CD4-positive, alpha-beta T cell (primary cell): ENCODE results near the gene CDRT4. TPM values are rescaled to one million over a fixed set of nuclear protein-coding genes. Genes with fewer than 3 reads are reported as not detected.

Source experiments
- ATAC-seq: fragments of 200-7000 bp; cut with Tn5 transposase; one replicate; pipeline ENCODE4 v1.10.0; 2022; ENCODE audit warnings: mild to moderate bottlenecking; ENCODE audit not compliant: poor library complexity
- CTCF ChIA-PET: fragments of 350-600 bp; sonication (Branson Sonifier 250); formaldehyde crosslinking; loops from one replicate; lab custom pipeline; 2021; ENCODE audit warnings: antibody characterized with exemption, inconsistent platforms; lab: Charles Lee
- POLR2A ChIA-PET: fragments of 350-600 bp; sonication (Branson Sonifier 250); formaldehyde crosslinking; loops from one replicate; lab custom pipeline; 2021; ENCODE audit warnings: antibody characterized with exemption, inconsistent platforms; lab: Charles Lee
- DNase-seq, 14 experiments: peaks; one replicate each; pipeline ENCODE4 v3.0.0-alpha.2; 2013 to 2020; ENCODE audit warnings: mixed read lengths in 2 of 14
- H3K27ac ChIP-seq, 2 donors: one replicate each; pipeline versions ENCODE4 v1.5.1 to v1.7.0; 2013; ENCODE audit warnings: low read length in 2 of 2, low read depth in 1 of 2, mild to moderate bottlenecking in 1 of 2
- H3K27me3 ChIP-seq, 2 experiments: 1 replicate in 1 of 2; 2 replicates in 1 of 2; pipeline versions ENCODE4 v1.6.1 to v1.7.0; 2013; ENCODE audit warnings: low read length in 2 of 2, control low read depth in 1 of 2, mild to moderate bottlenecking in 1 of 2, moderate library complexity in 1 of 2; ENCODE audit not compliant: insufficient read depth in 2 of 2, control insufficient read depth in 1 of 2
- H3K36me3 ChIP-seq: one replicate; pipeline ENCODE4 v1.6.1; 2013; ENCODE audit warnings: low read length, control low read depth; ENCODE audit not compliant: insufficient read depth
- H3K4me1 ChIP-seq: one replicate; pipeline ENCODE4 v1.6.1; 2013; ENCODE audit warnings: low read length, control low read depth; ENCODE audit not compliant: insufficient read depth
- H3K4me3 ChIP-seq: one replicate; pipeline ENCODE4 v1.5.1; 2013; ENCODE audit warnings: mild to moderate bottlenecking, low read length, moderate library complexity
- H3K9me3 ChIP-seq, 2 experiments: 1 replicate in 1 of 2; 2 replicates in 1 of 2; pipeline versions ENCODE4 v1.6.1 to v1.7.0; 2013; ENCODE audit warnings: low read length in 2 of 2, mild to moderate bottlenecking in 2 of 2, control low read depth in 1 of 2, moderate library complexity in 1 of 2; ENCODE audit not compliant: control insufficient read depth in 1 of 2, insufficient read depth in 1 of 2
- H3K27ac Mint-ChIP-seq: one replicate; pipeline ENCODE4 v1.8.0; 2020; ENCODE audit warnings: mixed read lengths
- H3K27me3 Mint-ChIP-seq: one replicate; pipeline ENCODE4 v1.8.0; 2021; ENCODE audit warnings: mixed read lengths
- H3K36me3 Mint-ChIP-seq: one replicate; pipeline ENCODE4 v1.8.0; 2021; ENCODE audit warnings: low read depth, mixed read lengths
- H3K4me1 Mint-ChIP-seq: one replicate; pipeline ENCODE4 v1.8.0; 2021; ENCODE audit warnings: low read depth, mixed read lengths
- H3K4me3 Mint-ChIP-seq: one replicate; pipeline ENCODE4 v1.8.0; 2020; ENCODE audit warnings: mild to moderate bottlenecking, mixed read lengths
- H3K9me3 Mint-ChIP-seq: one replicate; pipeline ENCODE4 v1.8.0; 2020; ENCODE audit warnings: mixed read lengths
- intact Hi-C, 2 experiments: fragments of 100-400 bp; cut with DNase I in 1 of 2; cut with micrococcal nuclease in 1 of 2; formaldehyde crosslinking; loops; one replicate each; pipeline versions ENCODE4 v1.15.1 to v1.9.0; 2023 to 2025; cut with DNase I, micrococcal nuclease
- total RNA-seq, 174 experiments: library from RNA in 2 of 174; stranded (reverse) in 2 of 174; gene quantifications; one replicate each; pipeline ENCODE4 v1.2.3 and lab custom pipeline; 2021 to 2026
- TF ChIP-seq, protein P1 (sequence below): fragments of 200-600 bp; IDR thresholded peaks from one replicate; pipeline ENCODE4 v1.8.0; 2022; ENCODE audit warnings: antibody characterized with exemption, mild to moderate bottlenecking

The CDRT4 gene
- total RNA-seq, 2 experiments from 2014 or later: 0.89 to 3.3 TPM

DNA sequence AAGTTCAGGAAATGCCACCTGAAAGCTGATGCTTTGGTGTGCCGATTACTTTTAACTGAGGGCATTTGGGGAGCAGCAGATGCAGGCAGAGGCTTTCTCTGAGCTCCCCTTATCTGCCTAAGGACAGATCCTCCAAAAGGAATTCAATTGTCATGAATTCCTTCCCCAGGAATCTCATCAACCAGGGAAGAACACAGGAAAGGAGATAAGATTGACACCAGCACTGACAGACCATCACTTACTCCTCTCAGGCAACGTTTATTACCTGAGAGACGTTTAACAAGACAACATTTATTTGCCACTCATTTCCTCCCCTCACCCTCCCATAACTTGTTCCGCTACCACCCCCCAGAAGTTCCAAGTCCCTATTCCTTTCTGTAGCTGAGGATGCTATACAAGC lies 17.6 kb upstream of the CDRT4 start:
- Histone ChIP-seq H3K36me3 (peaks cover 2% of the 10 kb centered on the region), H3K4me1 (no peaks in the 10 kb centered on the region), H3K9me3 (peaks cover 0 to 2% of the 10 kb centered on the region in 2 experiments), H3K4me3 (no peak overlapping the region), H3K27ac (no peak overlapping the region), H3K27me3 (no peaks in the 10 kb centered on the region)
- Mint-ChIP-seq H3K36me3 (peaks cover 5% of the 10 kb centered on the region), H3K27ac (no peak overlapping the region), H3K4me3 (no peak overlapping the region), H3K27me3 (no peaks in the 10 kb centered on the region), H3K9me3 (no peaks in the 10 kb centered on the region), H3K4me1 (no peaks in the 10 kb centered on the region)
- CTCF ChIA-PET: no interaction called here
- TF ChIP-seq, protein P1, sequence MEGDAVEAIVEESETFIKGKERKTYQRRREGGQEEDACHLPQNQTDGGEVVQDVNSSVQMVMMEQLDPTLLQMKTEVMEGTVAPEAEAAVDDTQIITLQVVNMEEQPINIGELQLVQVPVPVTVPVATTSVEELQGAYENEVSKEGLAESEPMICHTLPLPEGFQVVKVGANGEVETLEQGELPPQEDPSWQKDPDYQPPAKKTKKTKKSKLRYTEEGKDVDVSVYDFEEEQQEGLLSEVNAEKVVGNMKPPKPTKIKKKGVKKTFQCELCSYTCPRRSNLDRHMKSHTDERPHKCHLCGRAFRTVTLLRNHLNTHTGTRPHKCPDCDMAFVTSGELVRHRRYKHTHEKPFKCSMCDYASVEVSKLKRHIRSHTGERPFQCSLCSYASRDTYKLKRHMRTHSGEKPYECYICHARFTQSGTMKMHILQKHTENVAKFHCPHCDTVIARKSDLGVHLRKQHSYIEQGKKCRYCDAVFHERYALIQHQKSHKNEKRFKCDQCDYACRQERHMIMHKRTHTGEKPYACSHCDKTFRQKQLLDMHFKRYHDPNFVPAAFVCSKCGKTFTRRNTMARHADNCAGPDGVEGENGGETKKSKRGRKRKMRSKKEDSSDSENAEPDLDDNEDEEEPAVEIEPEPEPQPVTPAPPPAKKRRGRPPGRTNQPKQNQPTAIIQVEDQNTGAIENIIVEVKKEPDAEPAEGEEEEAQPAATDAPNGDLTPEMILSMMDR: no peak
- intact Hi-C loops: no loop called here
- POLR2A ChIA-PET: no interaction called here
- no peak for DNase-seq
- no peak for ATAC-seq

DNA sequence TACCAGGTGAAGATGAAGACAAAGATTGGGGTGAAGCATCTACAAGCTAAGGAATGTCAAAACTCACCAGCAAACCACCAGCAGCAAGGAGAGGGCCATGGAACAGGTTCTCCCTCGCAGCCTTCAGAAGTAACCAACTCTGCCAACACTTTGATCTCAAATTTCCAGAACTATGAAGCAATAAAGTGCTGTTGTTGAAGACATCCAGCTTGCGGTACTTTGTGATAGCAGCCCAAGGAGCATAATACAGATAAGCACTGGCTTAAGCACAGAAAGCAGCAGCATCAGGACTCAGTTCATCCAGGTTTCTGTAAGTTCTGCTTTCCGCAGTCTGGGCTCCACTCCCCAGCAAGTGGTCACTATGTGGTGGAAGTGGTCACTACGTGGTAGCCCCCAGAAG lies 16.0 kb upstream of the CDRT4 start:
- DNase-seq (no peak), ATAC-seq (no peak)
- Histone ChIP-seq H3K9me3 (no peaks in the 10 kb centered on the region), H3K4me1 (no peaks in the 10 kb centered on the region), H3K36me3 (peaks cover 2% of the 10 kb centered on the region), H3K27ac (no peak overlapping the region), H3K27me3 (no peaks in the 10 kb centered on the region), H3K4me3 (no peak overlapping the region)
- Mint-ChIP-seq H3K4me1 (no peaks in the 10 kb centered on the region), H3K4me3 (no peak overlapping the region), H3K36me3 (peaks cover 5% of the 10 kb centered on the region), H3K9me3 (no peaks in the 10 kb centered on the region), H3K27ac (no peak overlapping the region), H3K27me3 (no peaks in the 10 kb centered on the region)
- CTCF ChIA-PET: no interaction called here
- intact Hi-C loops: no loop called here
- POLR2A ChIA-PET: no interaction called here
- TF ChIP-seq, protein P1: no peak

DNA sequence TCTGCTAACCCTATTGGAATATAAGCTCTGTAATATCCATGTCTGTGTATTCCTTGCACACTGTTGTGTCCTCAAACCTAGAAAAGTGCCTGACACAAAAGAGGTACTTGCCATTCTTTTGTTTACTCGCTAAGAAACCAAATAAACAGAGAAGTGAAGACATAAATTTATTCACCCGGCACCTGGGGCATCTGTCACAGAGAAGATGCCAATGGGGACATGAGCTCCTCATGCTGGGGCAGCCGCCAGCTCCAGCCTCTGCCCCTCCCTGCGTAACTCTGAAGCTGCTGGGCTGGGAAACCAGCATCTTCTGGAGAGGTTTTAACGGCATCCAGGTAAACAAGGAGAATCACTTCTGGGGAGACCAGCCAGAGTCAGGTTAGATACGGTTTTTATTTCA lies 15.1 kb upstream of the CDRT4 start:
- no peaks in the 10 kb centered on the region for H3K9me3 ChIP-seq
- Mint-ChIP-seq H3K27me3 (no peaks in the 10 kb centered on the region), H3K4me1 (no peaks in the 10 kb centered on the region), H3K4me3 (no peak overlapping the region), H3K9me3 (no peaks in the 10 kb centered on the region), H3K36me3 (peaks cover 5% of the 10 kb centered on the region), H3K27ac (no peak overlapping the region)
- DNase-seq (no peak), ATAC-seq (no peak)
- CTCF ChIA-PET: no interaction called here
- intact Hi-C loops: no loop called here
- no peaks in the 10 kb centered on the region for H3K27me3 ChIP-seq
- TF ChIP-seq, protein P1: no peak
- H3K27ac ChIP-seq: no peak overlapping the region
- POLR2A ChIA-PET: no interaction called here
- H3K4me3 ChIP-seq: no peak overlapping the region
- peaks cover 2% of the 10 kb centered on the region for H3K36me3 ChIP-seq
- H3K4me1 ChIP-seq: no peaks in the 10 kb centered on the region
